A673 (cell line): Measurements from ENCODE around the gene DNAJC28. TPM values are rescaled to one million over a fixed set of nuclear protein-coding genes. Genes with fewer than 3 reads are reported as not detected.
"Not testable (repeated sequence)": the region's sequence is repeated elsewhere in the genome, so short reads cannot be mapped to it uniquely, and the experiment has no call there.

Experiments
- BruUV-seq: library from RNA; stranded (reverse); fragments of 400-500 nt; replicated peaks from 2 replicates; lab custom pipeline; 2021; lab: Mats Ljungman, UMichigan
- CTCF ChIA-PET: fragments of 300-600 bp; sonication (Branson Sonifier 250); formaldehyde crosslinking; loops from one replicate; lab custom pipeline; 2022; ENCODE audit warnings: antibody characterized with exemption; lab: Charles Lee
- POLR2A ChIA-PET: fragments of 300-600 bp; sonication (Branson Sonifier 250); formaldehyde crosslinking; loops from one replicate; lab custom pipeline; 2022; ENCODE audit warnings: antibody characterized with exemption; ENCODE audit not compliant: low non-redundant PET; lab: Charles Lee
- DNase-seq: peaks from one replicate; pipeline ENCODE4 v3.0.0-alpha.2; 2015; ENCODE audit warnings: low spot score
- H3K27ac ChIP-seq: fragments of 200-600 bp; sonication (generic); 2 replicates; pipeline ENCODE4 v1.5.1; 2016; ENCODE audit warnings: mixed run types, low read depth, mild to moderate bottlenecking, mixed read lengths, antibody characterized with exemption, low read length; ENCODE audit not compliant: poor library complexity, severe bottlenecking
- H3K27me3 ChIP-seq: fragments of 200-600 bp; sonication (generic); replicated peaks from 2 replicates; pipeline ENCODE4 v1.6.1; 2017; ENCODE audit warnings: mixed run types, low read depth, mild to moderate bottlenecking, mixed read lengths, antibody characterized with exemption, low read length; ENCODE audit not compliant: insufficient read depth, poor library complexity
- H3K36me3 ChIP-seq: fragments of 200-600 bp; sonication (generic); 2 replicates; pipeline ENCODE4 v1.6.1; 2016; ENCODE audit warnings: mixed run types, mild to moderate bottlenecking, mixed read lengths, antibody characterized with exemption, low read length; ENCODE audit not compliant: insufficient read depth, poor library complexity, severe bottlenecking
- H3K4me1 ChIP-seq: fragments of 200-600 bp; sonication (generic); 2 replicates; pipeline ENCODE4 v1.6.1; 2017; ENCODE audit warnings: mixed run types, mild to moderate bottlenecking, mixed read lengths, antibody characterized with exemption, low read length; ENCODE audit not compliant: insufficient read depth, poor library complexity, severe bottlenecking
- H3K4me3 ChIP-seq: fragments of 200-600 bp; sonication (generic); 2 replicates; pipeline ENCODE4 v1.5.1; 2016; ENCODE audit warnings: low read depth, mixed run types, mild to moderate bottlenecking, mixed read lengths, low read length; ENCODE audit not compliant: poor library complexity, severe bottlenecking
- H3K9me3 ChIP-seq: fragments of 200-600 bp; sonication (generic); 2 replicates; pipeline ENCODE4 v1.6.1; 2016; ENCODE audit warnings: mixed run types, low read depth, mild to moderate bottlenecking, mixed read lengths, antibody characterized with exemption, low read length; ENCODE audit not compliant: poor library complexity, severe bottlenecking
- EZH2 ChIP-seq: fragments of 200-600 bp; sonication (generic); IDR thresholded peaks from 2 replicates; pipeline ENCODE4 v1.6.1; 2017; ENCODE audit warnings: borderline replicate concordance, low read depth, mild to moderate bottlenecking, mixed read lengths, antibody characterized with exemption, low read length; ENCODE audit not compliant: poor library complexity, severe bottlenecking
- intact Hi-C: fragments of 100-400 bp; cut with micrococcal nuclease; formaldehyde crosslinking; loops from one replicate; pipeline ENCODE4 v1.10.0; 2022; ENCODE audit not compliant: unreplicated experiment
- total RNA-seq: library from RNA; stranded (reverse); gene quantifications from 2 replicates; pipeline ENCODE4 v1.2.3, GENCODE V29; 2021
- TF ChIP-seq, protein P1 (sequence below): fragments of 300-800, 200-600 bp; sonication (generic); conservative IDR thresholded peaks from 2 replicates; pipeline ENCODE4 v1.5.1; 2017; ENCODE audit warnings: low read depth, mild to moderate bottlenecking, antibody characterized with exemption, low read length, moderate library complexity, mixed read lengths

Gene DNAJC28
- total RNA-seq, 1 experiment from 2014 or later: 1.7 TPM

- no peaks in the 10 kb centered on the region for H3K27me3 ChIP-seq
- H3K36me3 ChIP-seq: peaks cover 82% of the 10 kb centered on the region
- BruUV-seq: no TSS peak
- H3K27ac ChIP-seq: no peak overlapping the region
- ChIA-PET POLR2A (no interaction called here), CTCF (no interaction called here)
- H3K4me1 ChIP-seq: no peaks in the 10 kb centered on the region
- H3K9me3 ChIP-seq: no peaks in the 10 kb centered on the region
- TF ChIP-seq EZH2: no peak
- TF ChIP-seq, protein P1, sequence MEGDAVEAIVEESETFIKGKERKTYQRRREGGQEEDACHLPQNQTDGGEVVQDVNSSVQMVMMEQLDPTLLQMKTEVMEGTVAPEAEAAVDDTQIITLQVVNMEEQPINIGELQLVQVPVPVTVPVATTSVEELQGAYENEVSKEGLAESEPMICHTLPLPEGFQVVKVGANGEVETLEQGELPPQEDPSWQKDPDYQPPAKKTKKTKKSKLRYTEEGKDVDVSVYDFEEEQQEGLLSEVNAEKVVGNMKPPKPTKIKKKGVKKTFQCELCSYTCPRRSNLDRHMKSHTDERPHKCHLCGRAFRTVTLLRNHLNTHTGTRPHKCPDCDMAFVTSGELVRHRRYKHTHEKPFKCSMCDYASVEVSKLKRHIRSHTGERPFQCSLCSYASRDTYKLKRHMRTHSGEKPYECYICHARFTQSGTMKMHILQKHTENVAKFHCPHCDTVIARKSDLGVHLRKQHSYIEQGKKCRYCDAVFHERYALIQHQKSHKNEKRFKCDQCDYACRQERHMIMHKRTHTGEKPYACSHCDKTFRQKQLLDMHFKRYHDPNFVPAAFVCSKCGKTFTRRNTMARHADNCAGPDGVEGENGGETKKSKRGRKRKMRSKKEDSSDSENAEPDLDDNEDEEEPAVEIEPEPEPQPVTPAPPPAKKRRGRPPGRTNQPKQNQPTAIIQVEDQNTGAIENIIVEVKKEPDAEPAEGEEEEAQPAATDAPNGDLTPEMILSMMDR: no peak
- no peak for DNase-seq
- no peak overlapping the region for H3K4me3 ChIP-seq
- intact Hi-C loops: no loop called here
Measured at GRCh38 chr21:33510826-33511225, 19.3 kb upstream of the DNAJC28 start.

DNA sequence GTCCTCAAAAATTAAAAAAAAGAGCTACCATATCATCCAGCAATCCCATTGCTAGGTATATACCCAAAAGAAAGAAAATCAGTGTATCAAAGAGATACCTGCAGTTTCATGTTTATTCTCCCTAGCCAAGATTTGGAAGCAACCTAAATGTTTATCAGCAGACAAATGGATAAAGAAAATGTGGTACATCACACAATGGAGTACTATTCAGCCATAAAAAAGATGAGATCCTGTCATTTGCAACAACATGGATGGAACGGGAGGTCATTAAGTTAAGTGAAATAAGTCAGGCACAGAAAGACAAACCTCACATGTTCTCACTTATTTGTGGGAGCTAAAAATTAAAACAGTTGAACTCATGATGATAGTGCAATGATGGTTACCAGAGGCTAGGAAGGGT is 15.5 kb upstream of the DNAJC28 start:
- BruUV-seq, H3K4me1 ChIP-seq, H3K9me3 ChIP-seq, intact Hi-C loops, POLR2A ChIA-PET, DNase-seq, CTCF ChIA-PET, H3K27me3 ChIP-seq, H3K27ac ChIP-seq, H3K4me3 ChIP-seq: not testable (repeated sequence)
- H3K36me3 ChIP-seq: peaks cover 73% of the 10 kb centered on the region

DNA sequence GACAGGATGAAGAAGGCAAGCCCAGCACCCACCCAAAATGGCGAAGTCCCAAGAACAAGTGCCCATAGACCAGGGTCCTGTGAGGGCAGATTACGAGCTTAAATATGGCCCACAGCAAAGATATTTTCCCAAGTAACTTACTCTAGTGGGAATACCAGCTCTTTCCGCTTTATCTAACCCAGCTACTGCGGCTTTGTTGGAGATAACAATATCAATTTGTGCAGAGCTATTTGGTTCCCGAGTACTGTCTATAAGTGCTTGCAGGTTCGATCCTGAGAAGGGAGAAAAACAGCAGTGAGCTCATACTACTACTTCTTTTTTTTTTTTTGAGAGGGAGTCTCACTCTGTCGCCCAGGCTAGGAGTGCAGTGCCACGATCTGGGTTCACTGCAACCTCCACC is 14.3 kb upstream of the DNAJC28 start:
- no peak overlapping the region for H3K4me3 ChIP-seq
- POLR2A ChIA-PET: no interaction called here
- intact Hi-C loops: no loop called here
- BruUV-seq: no TSS peak
- CTCF ChIA-PET: interaction anchor here (0.6 kb wide), 1 partner anchor 75 kb away, joined by 3 read pairs; no protein-coding TSS in a partner anchor
- no peaks in the 10 kb centered on the region for H3K9me3 ChIP-seq
- DNase-seq: no peak
- H3K4me1 ChIP-seq: no peaks in the 10 kb centered on the region
- TF ChIP-seq, protein P1: no peak
- no peak for TF ChIP-seq EZH2
- H3K27ac ChIP-seq: no peak overlapping the region
- no peaks in the 10 kb centered on the region for H3K27me3 ChIP-seq
- peaks cover 62% of the 10 kb centered on the region for H3K36me3 ChIP-seq

DNA sequence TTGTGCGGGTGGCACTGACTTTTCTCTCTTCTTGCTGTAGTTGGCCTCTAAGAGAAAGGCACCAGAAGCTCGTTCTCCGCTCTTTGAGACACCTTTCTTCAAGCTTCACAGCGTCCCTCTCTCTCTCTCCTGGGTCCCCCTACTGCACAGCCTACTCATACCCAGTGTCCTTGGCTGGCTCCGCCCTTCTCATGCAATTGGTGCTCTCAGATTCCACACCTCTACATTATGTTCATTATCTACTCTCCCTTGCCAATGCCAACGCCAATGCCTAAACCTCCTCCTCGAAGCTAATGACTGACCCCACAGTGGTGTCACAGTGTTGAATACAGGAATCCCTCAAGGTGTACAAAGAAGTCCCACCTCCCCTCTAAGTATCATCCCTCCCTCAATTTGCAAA is 4.8 kb upstream of the DNAJC28 start:
- H3K27me3 ChIP-seq: no peaks in the 10 kb centered on the region
- H3K4me3 ChIP-seq: no peak overlapping the region
- CTCF ChIA-PET: no interaction called here
- POLR2A ChIA-PET: interaction anchor here (0.6 kb wide), 1 partner anchor 605 kb away, joined by 3 read pairs; no protein-coding TSS in a partner anchor
- no TSS peak for BruUV-seq
- no peaks in the 10 kb centered on the region for H3K9me3 ChIP-seq
- no peak for TF ChIP-seq EZH2
- TF ChIP-seq, protein P1: no peak
- H3K27ac ChIP-seq: no peak overlapping the region
- intact Hi-C loops: no loop called here
- H3K4me1 ChIP-seq: no peaks in the 10 kb centered on the region
- H3K36me3 ChIP-seq: no peaks in the 10 kb centered on the region
- no peak for DNase-seq
